ENCODE results near the gene NADSYN1.
A peak's percentile ranks its signal among the peaks of the same experiment; 100 is the strongest.

DNA sequence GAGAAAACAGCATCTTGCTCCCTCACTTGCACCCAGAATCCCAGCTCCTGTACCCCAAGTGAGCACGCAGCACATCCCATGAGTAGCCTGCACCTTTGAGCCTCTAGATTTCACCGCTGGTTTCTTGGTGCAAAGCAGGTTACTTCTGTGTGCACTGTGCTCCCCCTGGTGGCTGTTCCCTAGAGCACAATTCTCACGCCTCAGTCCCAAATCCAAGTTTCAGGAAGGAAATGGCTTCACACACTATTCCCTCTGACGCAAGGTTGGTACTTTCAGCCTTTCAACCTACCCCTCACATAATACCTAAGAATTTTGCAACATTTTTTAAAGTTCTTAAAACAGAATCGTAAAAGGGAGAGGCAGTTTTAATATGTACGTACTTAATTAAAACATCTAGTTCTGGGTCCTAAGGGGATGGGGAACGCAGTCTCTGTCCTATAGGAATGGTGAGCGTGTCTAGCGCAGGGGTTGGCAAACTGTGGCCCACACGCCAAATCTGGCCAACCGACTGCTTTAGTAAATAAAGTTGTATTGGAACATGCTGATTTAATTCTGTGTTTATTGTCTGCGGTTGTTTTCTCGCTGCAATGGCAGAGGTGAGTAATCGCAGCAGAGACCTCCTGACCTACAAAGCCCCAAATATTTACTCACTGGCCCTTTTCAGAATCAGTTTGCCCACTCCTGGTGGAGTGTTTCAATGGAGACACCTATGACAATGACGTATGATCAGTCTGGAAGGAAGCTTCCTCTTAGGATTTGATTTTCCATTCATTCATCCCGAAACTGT lies 32.4 kb upstream of the NADSYN1 start:
- TF ChIP-seq EZH2 (IDR thresholded peaks at IDR 0.05; ENCODE audit: borderline replicate concordance, insufficient read depth, low read length, poor library complexity, severe bottlenecking) (no peak), EP300 (conservative IDR thresholded peaks at IDR 0.05; ENCODE audit: poor library complexity, severe bottlenecking) (no peak), POLR2AphosphoS5 (IDR thresholded peaks at IDR 0.05) (no peak), MXI1 (conservative IDR thresholded peaks at IDR 0.05; ENCODE audit: poor library complexity, severe bottlenecking) (no peak), TAF1 (IDR thresholded peaks at IDR 0.05; ENCODE audit: low read depth) (no peak), RAD21 (conservative IDR thresholded peaks at IDR 0.05) (peak; percentile 55), SMC3 (conservative IDR thresholded peaks at IDR 0.05; ENCODE audit: poor library complexity) (peak; percentile 56)
- TF ChIP-seq, protein P1, sequence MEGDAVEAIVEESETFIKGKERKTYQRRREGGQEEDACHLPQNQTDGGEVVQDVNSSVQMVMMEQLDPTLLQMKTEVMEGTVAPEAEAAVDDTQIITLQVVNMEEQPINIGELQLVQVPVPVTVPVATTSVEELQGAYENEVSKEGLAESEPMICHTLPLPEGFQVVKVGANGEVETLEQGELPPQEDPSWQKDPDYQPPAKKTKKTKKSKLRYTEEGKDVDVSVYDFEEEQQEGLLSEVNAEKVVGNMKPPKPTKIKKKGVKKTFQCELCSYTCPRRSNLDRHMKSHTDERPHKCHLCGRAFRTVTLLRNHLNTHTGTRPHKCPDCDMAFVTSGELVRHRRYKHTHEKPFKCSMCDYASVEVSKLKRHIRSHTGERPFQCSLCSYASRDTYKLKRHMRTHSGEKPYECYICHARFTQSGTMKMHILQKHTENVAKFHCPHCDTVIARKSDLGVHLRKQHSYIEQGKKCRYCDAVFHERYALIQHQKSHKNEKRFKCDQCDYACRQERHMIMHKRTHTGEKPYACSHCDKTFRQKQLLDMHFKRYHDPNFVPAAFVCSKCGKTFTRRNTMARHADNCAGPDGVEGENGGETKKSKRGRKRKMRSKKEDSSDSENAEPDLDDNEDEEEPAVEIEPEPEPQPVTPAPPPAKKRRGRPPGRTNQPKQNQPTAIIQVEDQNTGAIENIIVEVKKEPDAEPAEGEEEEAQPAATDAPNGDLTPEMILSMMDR (IDR thresholded peaks at IDR 0.05; ENCODE audit: poor library complexity, severe bottlenecking) = peak; percentile 54
- TF ChIP-seq, protein P2, sequence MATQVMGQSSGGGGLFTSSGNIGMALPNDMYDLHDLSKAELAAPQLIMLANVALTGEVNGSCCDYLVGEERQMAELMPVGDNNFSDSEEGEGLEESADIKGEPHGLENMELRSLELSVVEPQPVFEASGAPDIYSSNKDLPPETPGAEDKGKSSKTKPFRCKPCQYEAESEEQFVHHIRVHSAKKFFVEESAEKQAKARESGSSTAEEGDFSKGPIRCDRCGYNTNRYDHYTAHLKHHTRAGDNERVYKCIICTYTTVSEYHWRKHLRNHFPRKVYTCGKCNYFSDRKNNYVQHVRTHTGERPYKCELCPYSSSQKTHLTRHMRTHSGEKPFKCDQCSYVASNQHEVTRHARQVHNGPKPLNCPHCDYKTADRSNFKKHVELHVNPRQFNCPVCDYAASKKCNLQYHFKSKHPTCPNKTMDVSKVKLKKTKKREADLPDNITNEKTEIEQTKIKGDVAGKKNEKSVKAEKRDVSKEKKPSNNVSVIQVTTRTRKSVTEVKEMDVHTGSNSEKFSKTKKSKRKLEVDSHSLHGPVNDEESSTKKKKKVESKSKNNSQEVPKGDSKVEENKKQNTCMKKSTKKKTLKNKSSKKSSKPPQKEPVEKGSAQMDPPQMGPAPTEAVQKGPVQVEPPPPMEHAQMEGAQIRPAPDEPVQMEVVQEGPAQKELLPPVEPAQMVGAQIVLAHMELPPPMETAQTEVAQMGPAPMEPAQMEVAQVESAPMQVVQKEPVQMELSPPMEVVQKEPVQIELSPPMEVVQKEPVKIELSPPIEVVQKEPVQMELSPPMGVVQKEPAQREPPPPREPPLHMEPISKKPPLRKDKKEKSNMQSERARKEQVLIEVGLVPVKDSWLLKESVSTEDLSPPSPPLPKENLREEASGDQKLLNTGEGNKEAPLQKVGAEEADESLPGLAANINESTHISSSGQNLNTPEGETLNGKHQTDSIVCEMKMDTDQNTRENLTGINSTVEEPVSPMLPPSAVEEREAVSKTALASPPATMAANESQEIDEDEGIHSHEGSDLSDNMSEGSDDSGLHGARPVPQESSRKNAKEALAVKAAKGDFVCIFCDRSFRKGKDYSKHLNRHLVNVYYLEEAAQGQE (IDR thresholded peaks at IDR 0.05; ENCODE audit: borderline replicate concordance) = no peak
